ENCODE measurements around the gene SUPT3H. TPM values are rescaled to one million over a fixed set of nuclear protein-coding genes. Genes with fewer than 3 reads are reported as not detected.

The SUPT3H gene
- total RNA-seq, 1 donor = 10.6 TPM

DNA sequence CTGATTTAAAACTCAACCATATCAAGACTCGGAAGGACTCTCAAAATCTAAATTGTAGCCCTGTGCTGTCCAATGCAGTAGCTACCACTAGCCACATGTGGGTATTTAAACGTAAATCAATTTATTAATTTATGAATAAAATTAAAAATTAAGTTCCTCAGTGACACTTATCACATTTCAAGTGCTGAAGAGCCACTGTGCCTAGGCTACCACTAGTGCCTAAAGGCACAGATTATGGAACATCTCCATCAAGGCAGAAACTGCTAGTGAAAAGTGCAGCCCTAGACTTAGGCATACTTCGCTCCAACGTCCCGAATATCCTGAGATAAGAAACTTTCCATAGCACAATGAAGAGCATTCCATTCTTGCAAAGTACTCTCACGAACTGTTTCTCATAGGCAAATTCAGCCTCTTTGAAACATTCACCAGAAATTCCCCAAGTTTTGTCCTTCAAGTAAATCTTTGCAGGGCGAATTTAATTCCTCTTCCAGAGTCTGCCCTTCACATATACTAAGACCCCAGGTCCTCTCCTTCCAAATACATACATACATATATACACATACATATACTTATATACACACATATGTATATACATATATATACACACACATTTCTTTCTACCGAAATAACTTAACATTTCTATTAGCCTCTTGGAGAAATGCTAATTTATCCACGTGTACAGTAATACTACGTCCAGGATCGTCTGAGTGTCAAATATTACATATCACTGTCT is 1.3 kb downstream of the SUPT3H start:
- TF ChIP-seq, protein P1, sequence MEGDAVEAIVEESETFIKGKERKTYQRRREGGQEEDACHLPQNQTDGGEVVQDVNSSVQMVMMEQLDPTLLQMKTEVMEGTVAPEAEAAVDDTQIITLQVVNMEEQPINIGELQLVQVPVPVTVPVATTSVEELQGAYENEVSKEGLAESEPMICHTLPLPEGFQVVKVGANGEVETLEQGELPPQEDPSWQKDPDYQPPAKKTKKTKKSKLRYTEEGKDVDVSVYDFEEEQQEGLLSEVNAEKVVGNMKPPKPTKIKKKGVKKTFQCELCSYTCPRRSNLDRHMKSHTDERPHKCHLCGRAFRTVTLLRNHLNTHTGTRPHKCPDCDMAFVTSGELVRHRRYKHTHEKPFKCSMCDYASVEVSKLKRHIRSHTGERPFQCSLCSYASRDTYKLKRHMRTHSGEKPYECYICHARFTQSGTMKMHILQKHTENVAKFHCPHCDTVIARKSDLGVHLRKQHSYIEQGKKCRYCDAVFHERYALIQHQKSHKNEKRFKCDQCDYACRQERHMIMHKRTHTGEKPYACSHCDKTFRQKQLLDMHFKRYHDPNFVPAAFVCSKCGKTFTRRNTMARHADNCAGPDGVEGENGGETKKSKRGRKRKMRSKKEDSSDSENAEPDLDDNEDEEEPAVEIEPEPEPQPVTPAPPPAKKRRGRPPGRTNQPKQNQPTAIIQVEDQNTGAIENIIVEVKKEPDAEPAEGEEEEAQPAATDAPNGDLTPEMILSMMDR (IDR thresholded peaks at IDR 0.05; ENCODE audit: insufficient read depth, low read length) = no peak
- H3K4me3 ChIP-seq (ENCODE audit: low read depth, low read length) = peak overlapping the region; percentile 84
- DNase-seq (ENCODE audit: low read depth) = peak; percentile 84

DNA sequence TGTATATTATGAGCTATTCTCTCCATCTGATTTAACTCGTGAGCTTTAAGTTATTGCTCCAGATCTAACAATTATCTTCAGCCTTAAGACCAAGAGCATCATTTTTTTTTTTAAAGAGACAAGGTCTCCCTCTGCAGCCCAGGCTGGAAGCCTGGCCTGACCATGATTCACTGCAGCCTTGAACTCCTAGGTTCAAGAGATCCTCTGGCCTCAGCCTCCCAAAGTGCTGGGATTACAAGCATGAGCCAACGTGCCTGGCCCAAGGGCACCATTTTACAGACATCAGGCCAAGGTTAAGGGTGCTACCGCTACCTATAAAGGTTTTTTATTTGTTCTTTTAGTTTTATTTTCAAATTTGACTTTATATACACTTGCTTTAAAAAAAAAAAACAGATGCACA is 2.3 kb downstream of the SUPT3H start:
- TF ChIP-seq, protein P1 (IDR thresholded peaks at IDR 0.05; ENCODE audit: insufficient read depth, low read length) = no peak
- no peak for DNase-seq (ENCODE audit: low read depth)
- no peak overlapping the region for H3K4me3 ChIP-seq (ENCODE audit: low read depth, low read length)

GRCh38 chr6:45371924-45372573 is 5.7 kb downstream of the SUPT3H start:
- no peak overlapping the region for H3K4me3 ChIP-seq (ENCODE audit: low read depth, low read length)
- DNase-seq (ENCODE audit: low read depth) = peak; percentile 11
- TF ChIP-seq, protein P1 (IDR thresholded peaks at IDR 0.05; ENCODE audit: insufficient read depth, low read length) = no peak

- no peak for DNase-seq (ENCODE audit: low read depth)
- no peak overlapping the region for H3K4me3 ChIP-seq (ENCODE audit: low read depth, low read length)
- TF ChIP-seq, protein P1 (IDR thresholded peaks at IDR 0.05; ENCODE audit: insufficient read depth, low read length) = no peak
Observed at GRCh38 chr6:45369870-45370269, 7.9 kb downstream of the SUPT3H start.

DNA sequence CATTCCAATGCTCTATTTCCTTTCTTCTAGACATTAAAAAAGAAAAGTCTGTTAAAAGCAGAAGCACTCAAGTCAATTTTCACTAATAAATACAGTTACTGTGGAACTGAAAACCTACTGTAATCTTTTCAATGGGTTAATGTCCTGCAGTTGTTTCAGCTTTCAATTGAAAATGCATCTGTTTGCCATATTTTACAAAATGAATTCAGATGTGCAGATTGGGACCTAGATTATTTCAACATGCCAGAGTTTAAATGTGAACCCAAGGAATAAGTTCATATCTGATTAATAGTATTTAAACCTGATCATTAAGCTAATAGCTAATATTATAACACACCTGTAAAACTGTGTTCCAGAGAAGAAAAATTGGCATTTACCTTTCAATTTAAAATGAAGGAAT is 9.7 kb downstream of the SUPT3H start:
- no peak overlapping the region for H3K4me3 ChIP-seq (ENCODE audit: low read depth, low read length)
- DNase-seq (ENCODE audit: low read depth) = no peak
- TF ChIP-seq, protein P1 (IDR thresholded peaks at IDR 0.05; ENCODE audit: insufficient read depth, low read length) = no peak

GRCh38 chr6:45366534-45366933 is 11.2 kb downstream of the SUPT3H start:
- H3K4me3 ChIP-seq (ENCODE audit: low read depth, low read length) = no peak overlapping the region
- no peak for DNase-seq (ENCODE audit: low read depth)
- TF ChIP-seq, protein P1 (IDR thresholded peaks at IDR 0.05; ENCODE audit: insufficient read depth, low read length) = no peak

All from fibroblast of the aortic adventitia (primary cell).